GM12873 (cell line): Measurements from ENCODE around the gene NECAP2.
A peak's percentile ranks its signal among the peaks of the same experiment; 100 is the strongest.

ENCODE experiments used
- TF ChIP-seq, protein P1 (sequence below): IDR thresholded peaks from 2 replicates; pipeline ENCODE4 v1.5.1; 2012; ENCODE audit warnings: low read depth, mild to moderate bottlenecking, moderate library complexity, low read length, control low read depth; ENCODE audit not compliant: insufficient read depth; ENCODE audit errors: missing control alignments

Gene NECAP2

DNA sequence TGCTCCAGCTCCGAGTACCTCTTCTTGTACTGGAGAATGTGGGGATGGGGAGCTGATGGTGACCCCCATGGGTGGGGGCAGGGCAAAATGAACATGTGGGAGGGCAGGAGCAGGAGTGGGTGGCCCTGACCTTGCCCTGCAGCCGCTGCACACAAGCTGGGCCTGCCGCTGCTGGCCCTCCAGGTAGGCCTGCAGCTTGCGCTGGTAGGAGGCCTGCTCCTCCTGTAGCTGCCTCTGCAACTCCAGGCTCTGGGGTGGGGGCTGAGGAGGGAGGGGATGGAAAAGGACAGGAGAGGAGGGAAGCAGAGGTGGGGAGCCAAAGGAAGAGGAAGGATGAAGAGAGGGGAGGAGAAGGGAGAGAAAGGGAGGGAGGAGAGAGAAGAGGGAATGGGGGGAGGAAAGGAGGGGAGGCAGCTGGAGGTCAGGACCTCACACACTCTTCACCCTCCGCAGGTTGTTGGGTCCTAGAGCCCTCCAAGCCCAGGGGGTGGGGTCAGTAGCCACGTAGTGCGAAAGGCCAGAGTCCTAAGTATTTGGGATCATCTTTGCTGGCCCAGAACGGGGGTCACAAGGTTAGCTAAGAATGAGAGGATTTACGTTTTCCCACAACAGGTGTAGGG lies 50.6 kb downstream of the NECAP2 start:
- TF ChIP-seq, protein P1, sequence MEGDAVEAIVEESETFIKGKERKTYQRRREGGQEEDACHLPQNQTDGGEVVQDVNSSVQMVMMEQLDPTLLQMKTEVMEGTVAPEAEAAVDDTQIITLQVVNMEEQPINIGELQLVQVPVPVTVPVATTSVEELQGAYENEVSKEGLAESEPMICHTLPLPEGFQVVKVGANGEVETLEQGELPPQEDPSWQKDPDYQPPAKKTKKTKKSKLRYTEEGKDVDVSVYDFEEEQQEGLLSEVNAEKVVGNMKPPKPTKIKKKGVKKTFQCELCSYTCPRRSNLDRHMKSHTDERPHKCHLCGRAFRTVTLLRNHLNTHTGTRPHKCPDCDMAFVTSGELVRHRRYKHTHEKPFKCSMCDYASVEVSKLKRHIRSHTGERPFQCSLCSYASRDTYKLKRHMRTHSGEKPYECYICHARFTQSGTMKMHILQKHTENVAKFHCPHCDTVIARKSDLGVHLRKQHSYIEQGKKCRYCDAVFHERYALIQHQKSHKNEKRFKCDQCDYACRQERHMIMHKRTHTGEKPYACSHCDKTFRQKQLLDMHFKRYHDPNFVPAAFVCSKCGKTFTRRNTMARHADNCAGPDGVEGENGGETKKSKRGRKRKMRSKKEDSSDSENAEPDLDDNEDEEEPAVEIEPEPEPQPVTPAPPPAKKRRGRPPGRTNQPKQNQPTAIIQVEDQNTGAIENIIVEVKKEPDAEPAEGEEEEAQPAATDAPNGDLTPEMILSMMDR: no peak

DNA sequence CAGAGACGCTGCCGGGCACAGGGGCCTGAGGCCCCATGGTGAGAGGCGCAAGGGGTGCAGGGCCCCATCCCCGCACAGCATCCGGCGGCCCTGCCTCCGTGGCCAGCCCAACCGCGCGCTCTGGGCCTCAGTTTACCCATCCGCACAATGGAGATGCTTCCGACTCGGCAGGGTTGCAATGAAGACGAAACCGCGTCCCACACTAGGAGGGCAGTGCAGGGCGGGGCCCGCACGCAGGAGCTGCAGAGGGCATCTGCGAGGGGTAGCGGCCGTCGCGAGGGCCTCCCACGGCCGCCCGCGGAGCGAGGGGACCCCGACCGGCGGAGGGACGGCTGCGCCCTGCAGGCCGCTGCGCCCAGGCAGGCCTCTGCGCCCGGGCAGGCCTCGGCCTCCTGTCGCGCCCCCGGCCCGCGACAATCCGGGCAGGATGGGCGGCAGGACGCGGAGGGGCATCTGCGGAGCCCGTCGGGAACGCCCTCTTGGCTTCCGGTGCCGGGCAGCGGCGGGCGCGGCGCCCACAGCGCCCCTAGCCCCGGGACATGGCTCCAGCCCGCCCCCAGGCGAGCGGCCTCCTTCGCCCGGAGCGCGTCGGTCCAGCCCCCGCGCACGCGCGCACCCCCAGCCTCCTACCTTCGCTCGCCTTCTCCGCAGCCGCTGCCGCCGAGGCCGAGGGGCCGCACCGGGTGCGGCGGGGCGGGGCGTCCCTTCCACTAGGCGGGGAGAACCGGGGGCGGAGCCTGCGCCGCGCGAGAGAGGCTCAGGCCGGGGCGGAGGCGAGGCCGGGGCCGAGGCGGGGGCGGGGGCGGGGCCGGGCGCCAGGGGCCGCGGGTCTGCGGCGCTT lies 58.3 kb downstream of the NECAP2 start:
- TF ChIP-seq, protein P1: peak; percentile 18

DNA sequence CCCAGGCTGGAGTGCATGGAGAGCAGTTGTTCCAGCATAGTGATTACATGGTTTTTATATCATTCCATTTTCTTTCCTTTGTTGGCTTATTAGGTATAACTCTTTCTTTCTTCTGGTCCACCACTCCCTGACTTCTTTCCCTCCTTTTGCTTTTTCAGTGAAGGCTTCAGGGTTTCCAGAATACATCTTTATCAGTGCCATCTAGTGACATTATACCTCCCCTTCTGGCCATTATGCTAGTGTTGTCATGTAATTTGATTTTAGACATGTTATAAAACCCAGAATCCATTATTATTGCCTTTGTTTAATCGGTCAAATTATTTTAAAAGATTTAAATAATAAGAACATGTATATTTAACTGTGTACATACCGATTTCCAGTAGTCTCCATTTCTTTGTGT lies 63.0 kb downstream of the NECAP2 start:
- TF ChIP-seq, protein P1: no peak
